ENCODE results near the gene CAMTA1.

GRCh38 chr1:7589774-7590425 lies 804.6 kb downstream of the CAMTA1 start:
- TF ChIP-seq FOXM1 (IDR thresholded peaks at IDR 0.05; ENCODE audit: borderline replicate concordance) (no peak), FOXA1 (IDR thresholded peaks at IDR 0.05) (no peak), L3MBTL2 (conservative IDR thresholded peaks at IDR 0.05) (no peak), NFRKB (IDR thresholded peaks at IDR 0.05) (no peak), SP1 (IDR thresholded peaks at IDR 0.05) (no peak), ELF4 (IDR thresholded peaks at IDR 0.05) (no peak), PKNOX1 (IDR thresholded peaks at IDR 0.05) (no peak), BHLHE40 (IDR thresholded peaks at IDR 0.05; ENCODE audit: borderline replicate concordance) (no peak), SUZ12 (IDR thresholded peaks at IDR 0.05) (no peak), CTBP1 (IDR thresholded peaks at IDR 0.05; ENCODE audit: borderline replicate concordance) (no peak), ARNT (IDR thresholded peaks at IDR 0.05) (no peak), FOXK2 (IDR thresholded peaks at IDR 0.05) (no peak), HDGF (IDR thresholded peaks at IDR 0.05; ENCODE audit: borderline replicate concordance) (no peak), LEF1 (IDR thresholded peaks at IDR 0.05; ENCODE audit: borderline replicate concordance) (no peak)
